D721Med (cell line): Measurements from ENCODE around the gene MAN1C1.

Source experiments
- DNase-seq: peaks from one replicate; pipeline ENCODE4 v3.0.0; 2011; ENCODE audit warnings: low spot score; ENCODE audit not compliant: insufficient read length
- FAIRE-seq: peaks from 2 replicates; lab custom pipeline; 2011; peaks lifted over from hg19 to GRCh38; lab: Jason Lieb, UNC
- CTCF ChIP-seq: IDR thresholded peaks from 2 replicates; pipeline ENCODE4 v1.5.1; 2012; ENCODE audit warnings: mild to moderate bottlenecking, control low read depth; ENCODE audit not compliant: insufficient read depth; ENCODE audit errors: missing control alignments

MAN1C1 gene

GRCh38 chr1:25679171-25679570, 62.6 kb downstream of the MAN1C1 start:
- FAIRE-seq, result no peak
- TF ChIP-seq CTCF, result no peak

GRCh38 chr1:25680701-25681100, 64.1 kb downstream of the MAN1C1 start:
- DNase-seq (no peak), FAIRE-seq (no peak)
- TF ChIP-seq CTCF, result no peak

More at GRCh38 chr1:25679171-25679570, 62.6 kb downstream of the MAN1C1 start:
- DNase-seq, result no peak

GRCh38 chr1:25682059-25682601, 65.5 kb downstream of the MAN1C1 start:
- no peak for FAIRE-seq
- TF ChIP-seq CTCF, result no peak

GRCh38 chr1:25683177-25683576, 66.6 kb downstream of the MAN1C1 start:
- DNase-seq, result no peak
- no peak for FAIRE-seq
- TF ChIP-seq CTCF, result no peak

More at GRCh38 chr1:25682059-25682601, 65.5 kb downstream of the MAN1C1 start:
- no peak for DNase-seq

- no peak for DNase-seq
These were observed 67.1 kb downstream of the MAN1C1 start for GRCh38 chr1:25683731-25684130.

GRCh38 chr1:25684216-25684965, 67.8 kb downstream of the MAN1C1 start:
- FAIRE-seq, result no peak

More at GRCh38 chr1:25683731-25684130, 67.1 kb downstream of the MAN1C1 start:
- FAIRE-seq, result no peak
- no peak for TF ChIP-seq CTCF

More at GRCh38 chr1:25684216-25684965, 67.8 kb downstream of the MAN1C1 start:
- DNase-seq, result no peak
- TF ChIP-seq CTCF, result no peak
